ENCODE results near the gene AAK1.

- TF ChIP-seq CTCF (IDR thresholded peaks at IDR 0.05; ENCODE audit: low read depth, low read length) (no peak), EZH2phosphoT487 (IDR thresholded peaks at IDR 0.05; ENCODE audit: low read depth) (no peak)
These were observed 39.4 kb downstream of the AAK1 start for GRCh38 chr2:69604026-69604678.

Measured in OCI-LY3 (cell line).